NCI-H345 treated with DMSO at 0.1 percent for 48 hours (cell line): ENCODE measurements around the gene ETS1.

ENCODE experiments used
- DNase-seq: peaks from one replicate; lab custom pipeline; 2025; ENCODE audit not compliant: unreplicated experiment; lab: John Stamatoyannopoulos, UW

The ETS1 gene

GRCh38 chr11:128503245-128503991 is 83.9 kb downstream of the ETS1 start:
- no peak for DNase-seq

- no peak for DNase-seq
Observed at GRCh38 chr11:128502726-128503125, 84.6 kb downstream of the ETS1 start.

GRCh38 chr11:128501632-128502549 is 85.5 kb downstream of the ETS1 start:
- no peak for DNase-seq

- DNase-seq: no peak
Observed at GRCh38 chr11:128501008-128501407, 86.3 kb downstream of the ETS1 start.

- DNase-seq: no peak
Observed at GRCh38 chr11:128500493-128500892, 86.9 kb downstream of the ETS1 start.

GRCh38 chr11:128499613-128500253 is 87.6 kb downstream of the ETS1 start:
- DNase-seq: no peak

GRCh38 chr11:128498721-128499245 is 88.6 kb downstream of the ETS1 start:
- DNase-seq: no peak

- DNase-seq: no peak
Observed at GRCh38 chr11:128497776-128498095, 89.6 kb downstream of the ETS1 start.

GRCh38 chr11:128497061-128497775 is 90.1 kb downstream of the ETS1 start:
- no peak for DNase-seq

GRCh38 chr11:128496692-128497060 is 90.7 kb downstream of the ETS1 start:
- DNase-seq: no peak

GRCh38 chr11:128496249-128496648 is 91.1 kb downstream of the ETS1 start:
- no peak for DNase-seq

GRCh38 chr11:128494418-128495332 is 92.7 kb downstream of the ETS1 start:
- DNase-seq: no peak

- DNase-seq: no peak
Observed at GRCh38 chr11:128493570-128493965, 93.8 kb downstream of the ETS1 start.

GRCh38 chr11:128492903-128493569 is 94.3 kb downstream of the ETS1 start:
- DNase-seq: no peak

- DNase-seq: no peak
Observed at GRCh38 chr11:128492461-128492860, 94.9 kb downstream of the ETS1 start.

GRCh38 chr11:128491195-128491936 is 96.0 kb downstream of the ETS1 start:
- no peak for DNase-seq

GRCh38 chr11:128490092-128490491 is 97.3 kb downstream of the ETS1 start:
- DNase-seq: no peak

GRCh38 chr11:128488471-128488870 is 98.9 kb downstream of the ETS1 start:
- no peak for DNase-seq

- DNase-seq: no peak
Observed at GRCh38 chr11:128487978-128488377, 99.4 kb downstream of the ETS1 start.
